Fibroblast of lung (primary cell): ENCODE results near the gene CUBN.

Experiments
- EZH2 ChIP-seq: IDR thresholded peaks from 2 replicates; pipeline ENCODE4 v1.5.1; 2012; ENCODE audit warnings: low read length, control low read depth, mild to moderate bottlenecking; ENCODE audit errors: missing control alignments
- TF ChIP-seq, protein P1 (sequence below), 2 donors: IDR thresholded peaks in 1 of 2; conservative IDR thresholded peaks in 1 of 2; 1 replicate in 1 of 2; 2 replicates in 1 of 2; pipeline ENCODE4 v1.5.1; 2011 to 2012; ENCODE audit warnings: low read length in 2 of 2, control low read depth in 1 of 2, inconsistent platforms in 1 of 2, low read depth in 1 of 2, mild to moderate bottlenecking in 1 of 2

DNA sequence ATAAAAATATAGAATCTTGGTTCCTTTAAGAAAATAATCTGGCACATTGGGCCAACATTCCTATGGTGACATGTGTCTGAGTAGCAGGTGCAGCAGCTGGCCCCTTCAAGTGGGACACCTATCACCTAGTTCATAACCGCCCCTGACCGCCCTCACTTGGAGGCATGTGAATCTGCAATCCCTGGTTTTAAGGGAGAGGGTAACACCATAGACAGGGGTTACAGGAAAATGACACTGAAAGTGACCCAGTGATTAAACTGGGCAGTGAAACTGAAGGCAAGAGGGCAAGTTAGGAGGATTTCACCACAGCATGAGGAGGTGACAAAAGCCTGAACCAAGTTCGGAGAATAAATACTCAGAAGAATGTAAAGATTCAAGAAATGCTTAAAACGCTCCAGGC is 313.4 kb downstream of the CUBN start:
- no peak for TF ChIP-seq EZH2
- TF ChIP-seq, protein P1, sequence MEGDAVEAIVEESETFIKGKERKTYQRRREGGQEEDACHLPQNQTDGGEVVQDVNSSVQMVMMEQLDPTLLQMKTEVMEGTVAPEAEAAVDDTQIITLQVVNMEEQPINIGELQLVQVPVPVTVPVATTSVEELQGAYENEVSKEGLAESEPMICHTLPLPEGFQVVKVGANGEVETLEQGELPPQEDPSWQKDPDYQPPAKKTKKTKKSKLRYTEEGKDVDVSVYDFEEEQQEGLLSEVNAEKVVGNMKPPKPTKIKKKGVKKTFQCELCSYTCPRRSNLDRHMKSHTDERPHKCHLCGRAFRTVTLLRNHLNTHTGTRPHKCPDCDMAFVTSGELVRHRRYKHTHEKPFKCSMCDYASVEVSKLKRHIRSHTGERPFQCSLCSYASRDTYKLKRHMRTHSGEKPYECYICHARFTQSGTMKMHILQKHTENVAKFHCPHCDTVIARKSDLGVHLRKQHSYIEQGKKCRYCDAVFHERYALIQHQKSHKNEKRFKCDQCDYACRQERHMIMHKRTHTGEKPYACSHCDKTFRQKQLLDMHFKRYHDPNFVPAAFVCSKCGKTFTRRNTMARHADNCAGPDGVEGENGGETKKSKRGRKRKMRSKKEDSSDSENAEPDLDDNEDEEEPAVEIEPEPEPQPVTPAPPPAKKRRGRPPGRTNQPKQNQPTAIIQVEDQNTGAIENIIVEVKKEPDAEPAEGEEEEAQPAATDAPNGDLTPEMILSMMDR (conservative IDR thresholded peaks at IDR 0.05 in 1 of 2, IDR thresholded peaks at IDR 0.05 in 1 of 2; ENCODE audit: low read depth in 1 of 2, low read length in 2 of 2) = no peak
